ENCODE measurements around the gene PDIA4.
"Not testable (repeated sequence)": the region's sequence is repeated elsewhere in the genome, so short reads cannot be mapped to it uniquely, and the experiment has no call there.

PDIA4 gene

DNA sequence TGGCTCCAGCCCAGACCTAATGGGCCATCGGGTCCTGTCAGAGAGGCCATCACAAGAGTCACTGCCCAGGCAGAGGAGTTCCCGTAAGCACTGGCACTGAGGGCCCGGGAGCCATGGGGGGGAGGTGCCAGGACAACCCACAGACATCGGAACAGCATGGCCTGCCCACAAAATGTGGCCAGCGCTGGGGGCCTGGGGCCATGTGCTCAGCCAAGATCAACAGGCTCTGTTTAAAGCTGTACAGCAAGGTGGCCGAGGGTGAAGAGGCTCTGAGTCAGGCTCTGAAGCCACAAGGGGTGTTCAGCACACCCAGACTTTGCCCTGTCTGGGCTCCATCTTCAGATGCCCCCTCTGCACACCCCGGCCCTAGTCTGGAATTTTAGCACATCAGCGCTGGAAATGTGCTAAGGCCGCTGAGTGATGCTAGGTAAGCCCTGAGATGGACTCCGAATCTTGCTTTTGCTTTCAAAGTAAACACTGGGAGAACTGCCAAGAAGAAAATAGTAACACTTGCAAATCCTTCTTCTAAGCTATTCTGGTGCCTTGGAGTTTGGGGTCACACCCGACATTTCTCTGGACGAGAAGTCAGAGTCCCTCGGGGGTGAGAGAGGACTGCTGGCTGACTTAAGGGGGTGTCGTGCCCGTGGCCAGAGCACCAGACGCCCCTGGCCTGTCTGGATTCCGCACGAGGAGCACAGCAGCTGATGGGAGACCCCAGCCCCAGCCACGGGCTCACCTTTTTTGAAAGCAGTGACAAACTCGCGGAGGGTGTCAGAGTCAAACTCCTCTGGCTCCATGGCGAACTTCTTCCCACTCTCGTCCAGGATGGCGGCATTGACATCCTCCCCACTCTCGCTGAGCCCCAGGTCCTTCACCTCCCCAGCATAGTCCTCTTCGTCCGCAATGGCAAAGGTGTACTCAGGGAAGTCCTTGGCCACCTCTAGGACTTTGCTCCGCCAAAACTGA, 23.6 kb downstream of the PDIA4 start:
- no peak for DNase-seq (ENCODE audit: low read depth in 4 of 4, low spot score in 1 of 4)

DNA sequence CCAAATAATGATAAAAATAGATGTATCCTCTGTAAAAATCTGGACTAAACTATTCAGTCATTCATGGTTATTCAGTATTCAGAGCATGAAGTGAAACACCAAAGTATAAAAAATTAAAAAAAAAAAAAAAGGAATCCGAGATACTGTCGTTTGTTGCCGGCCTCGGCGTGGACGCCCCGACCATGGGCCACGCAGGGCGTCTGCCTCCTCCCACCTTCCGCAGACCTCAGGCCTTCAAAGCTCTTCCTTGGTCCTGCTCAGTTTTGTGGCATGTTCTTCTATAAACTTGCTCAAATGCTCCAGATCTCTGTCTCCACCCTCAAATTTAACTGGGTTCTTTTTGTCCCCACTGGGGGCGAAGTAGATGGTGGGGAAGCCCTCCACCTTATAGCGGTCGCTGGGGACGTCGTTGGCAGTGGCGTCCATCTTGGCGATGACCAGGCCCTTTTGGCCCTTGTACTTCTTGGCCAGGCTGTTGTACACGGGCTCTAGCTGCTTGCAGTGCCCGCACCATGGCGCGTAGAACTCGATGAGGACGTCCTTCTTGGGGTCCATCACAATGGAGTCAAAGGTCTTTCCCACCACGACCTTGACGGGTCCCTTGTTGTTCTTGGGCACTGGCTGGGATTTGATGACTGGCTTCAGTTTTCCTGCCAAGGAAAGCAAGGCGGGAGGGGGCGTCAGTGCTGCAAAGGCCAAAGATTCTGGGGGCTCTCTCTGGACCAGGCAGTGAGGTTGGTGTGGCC, 24.6 kb downstream of the PDIA4 start:
- no peak for DNase-seq (ENCODE audit: low read depth in 4 of 4, low spot score in 1 of 4)

DNA sequence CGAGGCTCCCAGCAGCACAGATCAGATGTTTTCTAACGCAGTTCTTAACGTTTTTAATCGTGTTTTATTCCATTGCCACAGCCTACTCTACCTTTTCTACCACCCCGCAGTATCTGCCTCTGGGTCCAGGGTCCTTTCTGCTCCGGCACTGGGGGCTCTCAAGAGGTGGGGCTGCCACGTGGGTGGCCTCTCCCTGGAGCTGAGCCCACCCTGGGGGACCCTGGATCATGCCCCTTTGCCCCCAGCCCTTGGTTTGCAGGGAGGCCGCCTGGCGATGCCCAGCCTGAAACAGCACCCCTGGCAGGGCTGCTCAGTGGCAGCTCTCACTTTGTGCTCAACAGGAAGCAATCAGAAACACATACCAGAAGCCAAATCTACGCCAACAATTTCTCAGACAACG, 25.3 kb downstream of the PDIA4 start:
- no peak for DNase-seq (ENCODE audit: low read depth in 4 of 4, low spot score in 1 of 4)

DNA sequence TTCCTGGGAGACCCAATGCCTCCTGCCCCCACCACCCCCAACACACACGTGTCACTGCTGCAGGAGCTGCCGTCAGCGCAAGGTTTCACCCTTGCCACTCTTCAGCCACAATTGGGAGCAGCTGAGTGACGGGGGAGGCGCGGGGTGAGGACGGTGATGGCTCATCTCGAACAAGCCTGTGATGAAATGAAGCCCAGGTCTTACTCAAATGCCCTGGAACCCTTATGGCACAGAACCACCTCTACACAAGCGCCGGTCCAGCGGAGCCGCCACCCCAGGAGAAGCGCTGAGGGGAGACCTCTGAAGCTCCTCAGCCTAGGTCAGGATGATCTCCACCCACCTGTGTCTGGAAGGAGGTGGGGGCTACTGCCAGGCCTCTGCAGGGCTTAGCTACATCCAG, 25.7 kb downstream of the PDIA4 start:
- DNase-seq (ENCODE audit: low read depth in 4 of 4, low spot score in 1 of 4), result no peak

DNA sequence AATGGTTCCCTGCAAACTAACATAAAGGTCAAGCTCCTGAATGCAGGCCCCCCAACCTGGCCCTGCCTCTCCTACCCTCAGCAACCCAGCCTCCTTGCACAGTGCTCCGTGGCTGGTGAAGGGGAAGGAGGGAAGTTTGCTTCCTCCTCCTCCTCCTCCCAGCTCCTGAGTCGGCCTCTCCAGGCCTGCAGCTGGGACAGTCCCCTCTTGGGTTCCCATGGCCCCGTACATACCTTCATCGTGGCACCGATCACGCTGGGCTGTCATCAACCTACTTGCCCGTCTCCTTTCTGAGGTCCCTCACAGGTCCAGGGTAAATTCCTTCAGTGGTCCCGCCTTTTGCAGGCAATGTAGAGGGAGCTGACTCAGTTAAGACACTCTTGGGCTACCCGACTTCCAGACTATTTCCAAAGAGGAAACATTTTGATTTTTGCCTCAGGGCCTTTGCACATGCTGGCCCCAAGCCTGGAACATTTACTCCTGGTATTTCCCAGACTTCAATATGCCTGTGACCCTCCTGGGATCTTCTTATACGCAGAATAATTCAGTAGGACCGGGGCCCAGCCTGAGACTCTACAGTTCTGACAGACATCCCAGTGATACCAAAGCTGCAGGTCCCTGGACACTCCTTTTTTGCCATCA, 26.8 kb downstream of the PDIA4 start:
- no peak for DNase-seq (ENCODE audit: low read depth in 4 of 4, low spot score in 1 of 4)

DNA sequence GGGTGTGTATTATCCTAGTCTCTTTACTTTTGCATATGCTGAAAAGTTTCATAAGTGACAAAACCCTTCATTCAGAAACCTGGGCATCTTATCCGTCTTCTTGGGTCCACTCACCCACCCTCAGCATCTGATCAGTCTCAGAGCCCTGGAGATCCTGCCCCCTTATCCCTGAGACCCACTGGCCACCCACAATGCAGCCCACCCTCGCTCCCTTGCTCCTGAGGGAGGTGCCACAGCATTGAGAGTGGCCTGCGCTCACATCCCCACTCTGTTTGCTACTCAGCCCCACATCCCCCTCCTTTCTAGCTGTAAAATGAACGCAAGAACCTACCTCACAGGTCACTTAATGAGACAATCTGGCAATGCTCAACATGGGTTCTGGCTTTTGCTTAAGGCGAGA, 27.3 kb downstream of the PDIA4 start:
- DNase-seq (ENCODE audit: low read depth in 4 of 4, low spot score in 1 of 4), result no peak

DNA sequence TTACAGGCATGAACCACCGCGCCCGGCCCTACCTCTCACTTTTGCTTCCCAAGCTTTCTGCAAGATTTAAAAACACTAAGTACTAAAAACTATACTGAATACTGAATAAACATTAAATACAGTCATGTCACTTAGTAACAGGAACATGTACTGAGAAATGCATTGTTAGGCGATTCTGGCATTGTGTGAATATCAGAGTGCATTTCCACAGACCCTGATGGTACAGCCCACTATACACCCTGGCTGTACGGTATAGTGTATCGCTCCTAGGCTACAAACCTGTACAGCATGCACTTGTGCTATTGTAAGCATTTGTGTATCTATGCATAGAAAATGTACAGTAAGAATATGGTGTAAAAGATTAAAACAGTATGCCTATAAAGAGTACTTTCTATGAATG, 29.1 kb downstream of the PDIA4 start:
- DNase-seq (ENCODE audit: low read depth in 4 of 4, low spot score in 1 of 4), result no peak

DNA sequence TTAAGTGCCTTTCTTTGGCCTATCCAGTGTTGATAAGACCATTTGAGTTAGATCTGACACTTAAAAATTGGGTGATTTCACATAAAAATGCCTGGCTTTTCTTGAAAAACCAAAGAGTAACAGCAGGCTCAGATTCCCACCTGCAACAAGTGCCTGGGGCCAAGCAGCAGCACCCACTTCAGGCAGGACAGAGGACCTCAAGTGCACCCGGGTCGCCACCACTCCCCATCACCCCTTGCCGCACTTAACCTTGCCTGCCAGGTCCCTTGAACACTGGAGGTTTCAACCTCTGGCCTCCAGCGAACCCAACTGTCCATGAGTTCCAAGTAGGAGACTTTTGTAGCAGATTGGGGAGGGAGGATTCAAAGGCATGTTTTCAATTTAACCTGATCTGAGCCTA, 30.8 kb downstream of the PDIA4 start:
- no peak for DNase-seq (ENCODE audit: low read depth in 4 of 4, low spot score in 1 of 4)

DNA sequence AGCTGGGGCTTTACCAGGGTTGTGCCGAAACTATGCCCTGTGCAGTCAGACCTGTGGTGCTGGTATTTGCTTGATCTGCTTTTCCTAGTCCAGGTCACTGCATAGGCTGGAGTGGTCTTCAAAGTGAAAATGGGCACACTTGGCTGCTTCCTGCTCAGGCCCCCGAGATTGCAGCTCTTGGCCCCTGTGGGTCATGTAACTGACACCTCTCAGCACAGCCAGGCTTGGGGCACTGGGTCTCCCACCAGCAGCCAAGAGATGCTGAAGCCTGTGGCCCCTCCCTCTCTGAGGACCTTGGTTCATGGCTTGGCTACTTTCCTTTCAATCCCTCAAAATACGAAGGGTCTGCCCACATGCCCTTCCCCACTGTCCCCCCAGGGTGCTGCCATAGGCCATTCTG, 33.7 kb downstream of the PDIA4 start:
- DNase-seq (ENCODE audit: low read depth in 4 of 4, low spot score in 1 of 4), result no peak

DNA sequence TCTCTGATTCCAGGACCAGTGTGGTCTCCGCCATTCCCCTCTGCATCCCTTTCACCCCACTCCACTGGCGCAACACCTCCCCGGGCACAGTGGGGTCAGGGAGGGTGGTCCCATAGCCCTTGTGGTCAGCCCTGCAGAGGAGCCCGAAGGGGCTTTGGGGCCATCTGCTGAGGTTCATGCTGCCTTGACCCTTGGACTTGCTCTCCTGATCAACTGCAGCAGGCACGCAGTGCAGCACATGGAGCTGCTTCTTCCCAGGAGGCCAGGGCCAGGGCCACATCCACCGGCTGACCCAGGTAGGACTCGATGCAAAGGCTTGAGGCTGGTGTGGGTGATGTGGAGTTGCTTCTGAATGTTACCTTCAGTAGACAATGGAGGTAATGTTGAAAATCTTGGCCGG, 35.1 kb downstream of the PDIA4 start:
- DNase-seq (ENCODE audit: low read depth in 4 of 4, low spot score in 1 of 4), result no peak

DNA sequence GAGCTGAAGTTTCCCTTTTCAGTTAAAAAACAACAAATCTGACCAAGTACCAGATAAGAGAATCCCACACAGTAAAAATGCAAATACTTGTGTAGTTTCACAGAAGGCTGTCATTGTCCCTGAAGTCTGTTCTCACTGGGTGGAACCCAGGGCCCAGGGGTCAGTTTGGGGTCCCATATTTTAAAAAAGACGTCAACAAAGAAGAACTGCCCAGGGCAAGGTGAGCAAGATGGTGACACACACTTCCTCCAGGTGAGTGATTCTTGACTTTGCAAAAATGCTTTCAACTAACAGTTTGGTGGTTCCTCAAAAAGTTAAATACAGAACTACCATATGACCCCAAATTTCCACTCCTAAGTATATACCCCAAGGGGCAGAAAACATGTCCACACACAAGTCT, 36.8 kb downstream of the PDIA4 start:
- DNase-seq (ENCODE audit: low read depth in 4 of 4, low spot score in 1 of 4), result no peak

DNA sequence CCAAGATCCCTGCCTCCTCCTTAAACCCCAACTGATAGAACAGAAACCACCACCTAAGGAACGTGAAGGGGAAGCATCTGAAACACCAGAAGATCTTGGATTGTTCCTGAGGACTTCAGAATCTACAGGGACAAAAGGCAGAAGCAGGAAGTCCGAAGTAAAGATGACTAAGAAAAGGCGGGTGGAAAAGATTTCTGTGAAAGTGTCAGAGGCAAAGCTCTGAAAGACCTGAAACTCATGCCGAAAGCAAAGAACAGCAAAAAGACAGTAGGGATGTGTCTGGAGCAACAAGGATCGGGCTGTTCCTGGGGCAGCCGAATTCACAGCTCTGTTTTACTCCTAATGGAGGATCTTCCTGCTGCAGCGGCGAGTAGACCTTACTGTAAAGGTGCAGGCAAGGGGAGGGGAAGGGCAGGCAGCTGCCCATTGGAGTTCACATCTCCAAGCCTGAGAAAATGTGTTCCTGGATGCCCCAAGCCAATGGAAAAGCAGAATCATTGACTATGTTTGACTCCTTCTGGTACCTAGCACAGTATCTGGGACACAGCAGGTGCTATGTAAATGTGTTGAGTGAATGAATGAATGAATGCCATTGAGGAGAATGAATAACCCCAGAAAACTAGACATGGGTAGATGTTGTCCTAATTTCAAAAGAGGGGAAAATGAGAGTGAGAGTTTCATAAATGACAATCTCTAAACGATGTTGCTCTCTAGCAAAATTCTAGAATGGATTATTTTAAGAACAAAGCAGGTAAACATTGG, 40.4 kb downstream of the PDIA4 start:
- DNase-seq (ENCODE audit: low read depth in 4 of 4, low spot score in 1 of 4), result no peak

DNA sequence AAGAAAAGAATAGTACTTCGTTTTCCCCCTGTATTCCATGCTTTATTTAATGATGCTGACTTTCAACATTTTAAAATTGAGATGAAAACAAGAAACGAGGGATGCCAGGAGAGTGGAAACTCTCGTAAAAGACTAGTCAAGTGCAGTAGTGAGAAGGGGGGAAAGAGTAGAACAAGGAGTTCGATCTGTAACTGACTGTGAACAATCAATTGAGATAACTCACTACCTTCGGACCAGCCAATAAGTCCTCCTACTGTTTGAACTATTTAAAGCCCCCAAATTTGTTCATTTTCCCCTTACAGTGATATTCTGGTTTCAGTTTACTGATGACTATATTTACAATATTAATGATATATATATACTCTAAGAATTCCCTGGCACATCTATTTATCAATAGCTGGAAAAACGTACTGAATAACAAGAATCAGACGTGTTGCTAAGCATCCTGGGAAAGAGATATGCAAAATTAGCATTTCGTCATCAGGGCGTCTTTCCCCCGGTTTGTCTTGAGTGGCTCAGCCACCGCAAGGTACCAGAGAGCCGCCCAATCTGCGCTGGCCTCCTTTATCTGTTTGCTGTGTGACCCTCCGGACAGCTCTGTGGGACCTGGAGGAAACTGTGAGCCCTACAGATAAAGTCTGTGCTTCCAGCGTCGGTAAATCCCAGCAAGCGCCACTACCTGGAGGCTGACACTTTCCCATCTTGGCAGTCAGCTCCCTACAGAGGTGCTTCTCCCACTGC, 41.1 kb downstream of the PDIA4 start:
- peak; percentile 44 to 63 (median 53) for DNase-seq (ENCODE audit: low read depth in 4 of 4, low spot score in 1 of 4)

DNA sequence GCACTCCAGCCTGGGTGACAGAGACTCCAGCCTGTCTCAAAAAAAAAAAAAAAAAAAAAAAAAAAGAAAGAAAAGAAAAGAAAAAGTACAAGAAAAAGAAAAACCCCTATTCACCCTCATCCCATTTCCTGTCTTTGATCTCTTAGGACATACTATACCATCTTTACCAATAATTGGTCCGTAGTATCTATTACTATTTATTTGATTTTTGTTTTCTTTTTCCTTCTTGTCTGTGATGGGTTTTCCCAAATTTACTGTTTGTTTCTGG, 41.6 kb downstream of the PDIA4 start:
- DNase-seq (ENCODE audit: low read depth in 4 of 4, low spot score in 1 of 4), result no peak

DNA sequence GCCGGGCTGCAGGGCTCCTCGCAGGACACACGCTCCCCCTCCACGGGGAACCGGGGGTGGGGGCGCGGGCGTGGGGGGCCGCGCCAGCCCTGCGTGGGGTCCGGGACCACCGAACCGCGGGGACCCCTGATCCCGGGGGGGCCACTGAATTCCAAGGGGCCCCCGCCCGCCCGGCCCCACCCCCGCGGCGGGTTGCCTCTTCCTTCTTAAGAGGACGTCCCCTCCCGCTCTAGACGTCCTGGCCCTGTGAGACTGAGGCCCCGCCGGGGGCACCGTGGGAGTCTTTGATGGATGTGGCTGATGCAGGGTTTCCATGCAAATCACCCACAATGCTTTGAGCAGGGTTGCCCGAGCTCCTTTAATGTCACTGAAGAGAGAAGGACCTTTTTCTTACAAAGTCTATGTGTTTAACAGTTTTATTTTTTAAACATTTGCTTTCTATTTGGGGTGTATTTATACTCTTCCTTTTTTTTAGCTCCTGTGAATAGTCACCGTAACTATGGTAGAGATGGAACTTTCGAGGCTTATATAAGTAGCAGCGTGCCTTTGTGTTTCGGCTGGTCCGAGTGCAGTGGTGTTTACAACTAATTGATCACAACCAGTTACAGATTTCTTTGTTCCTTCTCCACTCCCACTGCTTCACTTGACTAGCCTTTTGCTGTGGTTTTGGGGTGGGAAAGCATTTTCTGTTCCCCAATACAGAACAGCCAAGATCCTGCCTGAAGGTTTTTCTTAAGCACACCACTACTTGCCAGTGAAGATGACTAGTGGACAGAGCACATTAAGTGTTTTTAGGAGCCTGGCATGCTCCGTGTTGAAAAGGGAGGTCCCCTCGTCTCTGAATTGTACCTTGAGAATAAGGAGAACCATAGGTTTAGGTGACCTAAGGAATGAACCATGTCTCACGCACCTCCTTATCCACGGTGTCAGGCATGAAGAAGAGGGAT, 44.8 kb downstream of the PDIA4 start:
- peak; percentile 49 to 80 (median 66) for DNase-seq (ENCODE audit: low read depth in 4 of 4, low spot score in 1 of 4)

DNA sequence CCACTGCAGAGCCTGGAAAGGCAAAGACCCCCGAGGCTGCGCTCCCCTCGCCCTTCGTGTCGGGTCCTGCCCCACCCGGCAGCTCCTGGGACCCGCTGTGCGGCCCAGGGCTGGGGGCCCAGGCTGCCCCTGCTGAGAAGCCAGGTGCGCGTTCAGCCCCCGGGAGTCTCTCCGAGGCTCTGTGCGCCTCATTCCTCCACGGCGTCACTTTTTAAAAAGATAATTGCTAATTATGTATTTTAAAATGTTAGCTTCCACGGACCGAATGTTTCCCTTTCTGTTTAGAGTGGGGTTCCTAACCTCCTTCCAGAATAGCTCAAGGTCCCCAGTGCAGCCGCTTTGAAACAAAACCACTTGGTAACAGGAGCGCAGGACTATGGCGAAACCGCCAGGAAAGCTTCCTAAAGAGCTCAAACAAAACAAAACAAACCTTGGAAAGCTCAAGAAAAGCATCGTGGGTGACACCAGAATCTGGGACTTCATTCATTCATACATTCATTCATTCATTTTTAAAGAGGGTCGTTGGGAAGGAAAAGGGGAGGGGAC, 45.6 kb downstream of the PDIA4 start:
- DNase-seq (ENCODE audit: low read depth in 4 of 4, low spot score in 1 of 4), result no peak

DNA sequence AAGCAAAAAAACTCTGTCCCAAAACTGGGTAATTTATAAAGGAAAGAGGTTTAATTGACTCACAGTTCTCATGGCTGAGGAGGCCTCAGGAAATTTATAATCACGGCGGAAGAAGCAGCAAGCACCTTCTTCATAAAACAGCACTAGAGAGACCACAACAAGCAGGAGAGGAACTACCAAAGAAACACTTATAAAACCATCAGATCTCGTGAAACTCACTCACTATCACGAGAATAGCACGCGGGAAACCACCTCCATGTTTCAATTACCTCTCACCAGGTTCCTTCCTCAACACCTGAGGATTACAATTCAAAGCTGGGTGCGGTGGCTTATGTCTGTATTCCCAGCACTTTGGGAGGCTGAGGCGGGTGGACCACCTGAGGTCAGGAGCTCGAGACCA, 48.5 kb downstream of the PDIA4 start:
- DNase-seq (ENCODE audit: low read depth in 4 of 4, low spot score in 1 of 4), result no peak

DNA sequence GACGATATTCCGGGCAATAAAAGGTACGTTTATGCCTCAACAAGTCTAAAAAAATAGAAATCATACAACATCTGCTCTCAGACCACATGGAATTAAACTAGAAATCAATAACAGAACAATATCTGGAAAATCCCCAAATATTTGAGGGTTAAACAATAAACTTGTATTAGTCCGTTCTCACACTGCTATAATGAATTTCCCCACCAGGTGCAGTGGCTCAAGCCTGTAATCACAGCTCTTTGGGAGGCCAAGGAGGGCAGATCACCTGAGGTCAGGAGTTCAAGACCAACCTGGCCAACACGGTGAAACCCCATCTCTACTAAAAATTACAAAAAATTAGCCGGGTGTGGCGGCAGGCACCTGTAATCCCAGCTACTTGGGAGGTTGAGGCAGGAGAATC, 49.2 kb downstream of the PDIA4 start:
- not testable (repeated sequence) for DNase-seq (ENCODE audit: low read depth in 4 of 4, low spot score in 1 of 4)

DNA sequence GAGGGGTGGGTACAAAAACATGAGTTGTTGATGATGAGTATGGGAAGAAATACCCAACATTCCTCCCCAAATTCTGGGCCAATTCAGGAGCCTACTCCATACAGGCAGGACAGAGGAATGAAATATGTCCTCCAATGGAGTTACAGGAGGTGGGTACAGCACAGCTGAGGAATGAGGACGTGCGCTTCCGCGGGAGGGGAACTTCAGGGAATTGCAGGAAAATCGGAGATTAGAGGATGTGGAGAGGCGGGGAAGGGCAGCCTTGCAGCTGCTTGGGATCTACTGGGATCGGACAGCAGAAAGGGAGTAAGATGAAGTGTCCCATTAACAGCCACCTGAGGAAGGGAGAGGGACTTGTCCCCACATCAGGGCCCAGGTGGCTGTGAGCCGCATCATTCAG, 50.2 kb downstream of the PDIA4 start:
- DNase-seq (ENCODE audit: low read depth in 4 of 4, low spot score in 1 of 4), result no peak

Data from stimulated activated CD4-positive, alpha-beta T cell treated with anti-CD3 and anti-CD28 coated beads, Interleukin-1b, Interleukin-23, amount 100 ng/mL, for 24 hours (primary cell).